Uterus (tissue), 2 donors: ENCODE results near the gene SERAC1.

ENCODE experiments used
- POLR2A ChIP-seq, 2 donors: fragments of 450-650 bp; IDR thresholded peaks; one replicate each; pipeline ENCODE4 v1.6.1; 2016; ENCODE audit warnings: antibody characterized with exemption in 2 of 2, mild to moderate bottlenecking in 1 of 2, moderate library complexity in 1 of 2
- TF ChIP-seq, protein P1 (sequence below), 4 experiments: fragments of 200-600 bp in 2 of 4; fragments of 450-650 bp in 2 of 4; sonication (generic) in 2 of 4; IDR thresholded peaks; one replicate each; pipeline ENCODE4 v1.5.1; 2016 to 2019; ENCODE audit warnings: antibody characterized with exemption in 4 of 4, mild to moderate bottlenecking in 2 of 4, moderate library complexity in 1 of 4

DNA sequence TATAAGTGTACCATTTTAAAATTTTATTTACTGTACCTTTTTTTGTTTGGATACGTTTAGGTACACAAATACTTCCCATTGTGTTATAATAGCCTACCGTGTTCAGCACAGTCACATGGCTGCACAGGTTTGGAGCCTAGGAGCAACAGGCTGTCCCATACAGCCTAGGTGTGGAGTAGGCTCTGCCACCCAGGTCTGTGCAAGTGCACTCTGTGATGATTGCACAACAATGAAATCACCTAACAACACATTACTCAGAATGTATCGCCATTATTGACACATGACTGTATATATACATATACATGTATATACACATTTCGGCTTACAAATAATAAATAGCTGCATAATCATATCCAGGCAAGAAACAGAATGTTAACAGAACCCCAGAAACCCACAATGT, 15.4 kb downstream of the SERAC1 start:
- TF ChIP-seq, protein P1, sequence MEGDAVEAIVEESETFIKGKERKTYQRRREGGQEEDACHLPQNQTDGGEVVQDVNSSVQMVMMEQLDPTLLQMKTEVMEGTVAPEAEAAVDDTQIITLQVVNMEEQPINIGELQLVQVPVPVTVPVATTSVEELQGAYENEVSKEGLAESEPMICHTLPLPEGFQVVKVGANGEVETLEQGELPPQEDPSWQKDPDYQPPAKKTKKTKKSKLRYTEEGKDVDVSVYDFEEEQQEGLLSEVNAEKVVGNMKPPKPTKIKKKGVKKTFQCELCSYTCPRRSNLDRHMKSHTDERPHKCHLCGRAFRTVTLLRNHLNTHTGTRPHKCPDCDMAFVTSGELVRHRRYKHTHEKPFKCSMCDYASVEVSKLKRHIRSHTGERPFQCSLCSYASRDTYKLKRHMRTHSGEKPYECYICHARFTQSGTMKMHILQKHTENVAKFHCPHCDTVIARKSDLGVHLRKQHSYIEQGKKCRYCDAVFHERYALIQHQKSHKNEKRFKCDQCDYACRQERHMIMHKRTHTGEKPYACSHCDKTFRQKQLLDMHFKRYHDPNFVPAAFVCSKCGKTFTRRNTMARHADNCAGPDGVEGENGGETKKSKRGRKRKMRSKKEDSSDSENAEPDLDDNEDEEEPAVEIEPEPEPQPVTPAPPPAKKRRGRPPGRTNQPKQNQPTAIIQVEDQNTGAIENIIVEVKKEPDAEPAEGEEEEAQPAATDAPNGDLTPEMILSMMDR (IDR thresholded peaks at IDR 0.05) = no peak
- TF ChIP-seq POLR2A (IDR thresholded peaks at IDR 0.05) = no peak
